Measurements from ENCODE around the gene CD164. TPM values are rescaled to one million over a fixed set of nuclear protein-coding genes. Genes with fewer than 3 reads are reported as not detected.

Gene CD164
- 101 TPM for total RNA-seq

DNA sequence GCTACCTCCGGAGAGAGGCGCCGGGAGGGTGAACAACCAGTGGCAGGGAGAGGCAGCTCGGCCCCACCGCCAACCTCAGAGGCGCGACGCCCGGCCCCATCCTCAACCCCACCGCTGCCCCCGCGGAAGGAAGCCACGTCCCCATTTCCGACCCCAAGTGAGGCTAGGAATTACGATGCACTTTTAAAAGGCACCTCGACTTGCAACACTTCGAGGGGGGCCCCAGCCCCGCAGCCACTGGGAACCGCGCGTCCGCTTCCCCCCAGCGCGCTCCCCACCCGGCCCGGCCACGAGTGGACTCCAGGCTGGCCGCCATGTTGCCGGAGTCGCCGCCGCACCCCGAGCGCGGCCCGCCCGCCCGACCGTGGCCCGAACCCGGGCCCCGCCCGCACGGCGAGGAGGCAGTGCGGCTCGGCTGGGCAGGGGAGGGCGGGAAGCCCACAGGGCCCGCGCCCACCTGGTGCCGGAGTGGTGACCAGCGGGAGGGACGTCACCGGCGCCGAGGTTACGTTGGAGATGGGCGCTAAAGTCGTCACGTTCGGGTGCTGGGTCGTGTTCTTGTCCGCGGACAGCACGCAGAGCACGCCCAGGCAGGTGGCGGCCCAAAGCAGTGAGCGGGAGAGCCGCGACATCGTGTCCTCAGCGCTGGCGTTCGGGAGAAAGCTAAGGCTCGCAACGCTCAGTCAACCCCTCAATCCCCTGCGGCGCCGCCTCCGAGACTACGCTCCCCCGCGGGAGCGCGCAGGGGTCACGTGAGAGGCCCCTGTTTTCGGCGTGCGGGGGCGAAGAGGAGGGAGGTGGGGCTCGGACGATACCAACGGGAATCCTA lies at the start of gene CD164:
TSS of gene CD164 (minus strand) at position 721 of the 829 bp plus-strand sequence. CDS start at position 632, 89 bp downstream.
- DNase-seq (ENCODE audit: low spot score in 2 of 2): peak; percentile 67 to 95
- H3K4me3 ChIP-seq: peak within 1 kb of the TSS; percentile 84 to 95
- no peaks in the 10 kb centered on the region for H3K9me3 ChIP-seq
- TF ChIP-seq, protein P1, sequence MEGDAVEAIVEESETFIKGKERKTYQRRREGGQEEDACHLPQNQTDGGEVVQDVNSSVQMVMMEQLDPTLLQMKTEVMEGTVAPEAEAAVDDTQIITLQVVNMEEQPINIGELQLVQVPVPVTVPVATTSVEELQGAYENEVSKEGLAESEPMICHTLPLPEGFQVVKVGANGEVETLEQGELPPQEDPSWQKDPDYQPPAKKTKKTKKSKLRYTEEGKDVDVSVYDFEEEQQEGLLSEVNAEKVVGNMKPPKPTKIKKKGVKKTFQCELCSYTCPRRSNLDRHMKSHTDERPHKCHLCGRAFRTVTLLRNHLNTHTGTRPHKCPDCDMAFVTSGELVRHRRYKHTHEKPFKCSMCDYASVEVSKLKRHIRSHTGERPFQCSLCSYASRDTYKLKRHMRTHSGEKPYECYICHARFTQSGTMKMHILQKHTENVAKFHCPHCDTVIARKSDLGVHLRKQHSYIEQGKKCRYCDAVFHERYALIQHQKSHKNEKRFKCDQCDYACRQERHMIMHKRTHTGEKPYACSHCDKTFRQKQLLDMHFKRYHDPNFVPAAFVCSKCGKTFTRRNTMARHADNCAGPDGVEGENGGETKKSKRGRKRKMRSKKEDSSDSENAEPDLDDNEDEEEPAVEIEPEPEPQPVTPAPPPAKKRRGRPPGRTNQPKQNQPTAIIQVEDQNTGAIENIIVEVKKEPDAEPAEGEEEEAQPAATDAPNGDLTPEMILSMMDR (IDR thresholded peaks at IDR 0.05): no peak
- no peaks in the 10 kb centered on the region for H3K27me3 ChIP-seq
- peak within 1 kb of the TSS; percentile 99 for H3K27ac ChIP-seq
- peaks cover 0 to 17% of the 10 kb centered on the region in 2 donors for H3K4me1 ChIP-seq
- intact Hi-C loops (cut with DNase I): loop anchor here (1.0 to 5.0 kb wide), 10 partner anchors 58 to 1423 kb away; partner anchors contain the start of genes CEP57L1, FOXO3, MICAL1 and OSTM1
- peaks cover 13% of the 10 kb centered on the region in 2 donors for H3K36me3 ChIP-seq

DNA sequence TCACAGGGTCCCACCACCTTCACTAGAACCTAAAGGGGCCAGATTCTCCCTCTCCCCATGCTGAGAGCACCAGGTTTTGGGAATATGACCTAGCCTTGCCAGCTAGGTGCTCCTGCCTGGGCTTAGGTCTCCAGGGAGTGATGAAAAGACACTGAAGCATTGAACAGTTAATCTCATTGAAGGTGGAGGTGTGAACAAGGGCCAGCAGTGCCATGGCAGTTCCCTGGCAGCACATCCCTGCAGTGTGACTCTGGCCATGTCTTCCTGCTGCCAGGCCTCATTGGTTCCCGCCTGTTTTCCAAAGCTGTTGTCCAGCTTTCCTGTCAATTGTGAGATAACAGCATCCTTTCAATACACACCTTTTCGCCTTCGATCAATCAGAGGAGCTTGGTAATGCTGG lies 47.2 kb upstream of the CD164 start:
- intact Hi-C loops (cut with DNase I): no loop called here
- H3K27ac ChIP-seq: no peak overlapping the region
- TF ChIP-seq, protein P1 (IDR thresholded peaks at IDR 0.05): no peak

DNA sequence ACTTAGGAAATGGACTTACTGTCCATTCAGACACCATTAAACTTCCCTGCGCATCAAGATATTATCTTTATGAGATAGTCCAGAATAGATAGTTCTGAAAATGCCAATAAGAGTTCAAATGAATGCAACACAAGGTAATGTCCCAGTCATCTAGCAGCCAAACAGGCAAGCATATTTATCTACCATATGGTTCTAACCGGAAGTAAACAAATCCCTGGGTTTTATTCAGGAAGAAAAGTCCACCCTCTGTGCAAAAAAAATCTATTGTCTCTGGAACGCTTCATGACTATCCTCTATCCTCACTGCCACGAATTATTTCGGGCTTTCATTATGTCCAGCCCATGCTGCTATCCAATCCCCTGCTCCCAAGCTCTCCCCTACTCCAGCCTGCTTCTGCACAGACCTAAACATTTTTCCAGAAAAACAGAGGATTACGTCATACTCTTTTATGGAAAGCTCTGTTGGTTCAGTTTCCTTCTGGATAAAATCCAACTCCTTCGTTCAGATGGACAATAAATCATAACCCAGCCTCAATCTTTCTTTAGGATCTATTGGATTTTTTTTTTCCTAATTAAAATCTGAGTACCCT lies 46.7 kb upstream of the CD164 start:
- DNase-seq (ENCODE audit: low spot score in 2 of 2): no peak
- Histone ChIP-seq H3K36me3 (no peaks in the 10 kb centered on the region), H3K4me3 (no peak overlapping the region), H3K4me1 (peaks cover 0 to 3% of the 10 kb centered on the region in 2 donors), H3K9me3 (no peaks in the 10 kb centered on the region), H3K27me3 (no peaks in the 10 kb centered on the region), H3K27ac (no peak overlapping the region)
- intact Hi-C loops (cut with DNase I): no loop called here
- TF ChIP-seq, protein P1 (IDR thresholded peaks at IDR 0.05): no peak

More for the DNA sequence above, 47.2 kb upstream of the CD164 start:
- DNase-seq (ENCODE audit: low spot score in 2 of 2): no peak
- Histone ChIP-seq H3K27me3 (no peaks in the 10 kb centered on the region), H3K4me1 (peaks cover 0 to 3% of the 10 kb centered on the region in 2 donors), H3K4me3 (no peak overlapping the region), H3K9me3 (no peaks in the 10 kb centered on the region), H3K36me3 (no peaks in the 10 kb centered on the region)

DNA sequence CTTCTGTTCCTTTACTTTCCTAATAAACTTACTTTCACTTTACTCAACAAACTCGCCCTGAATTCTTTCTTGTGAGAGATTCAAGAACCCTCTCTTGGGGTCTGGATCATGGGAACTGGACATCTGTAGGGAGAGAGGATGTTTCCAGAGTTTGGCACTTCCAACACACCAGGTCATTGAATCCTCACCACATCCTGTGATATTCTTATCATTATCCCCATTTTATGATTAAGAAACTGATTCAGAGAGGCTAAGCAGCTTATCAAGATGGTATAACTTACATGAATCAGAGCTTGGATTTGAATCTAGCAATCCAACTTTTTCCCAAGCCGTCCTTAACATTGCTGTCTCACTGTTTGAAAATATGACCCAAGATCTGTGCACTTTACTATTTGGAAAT lies 42.7 kb upstream of the CD164 start:
- H3K4me3 ChIP-seq: no peak overlapping the region
- H3K9me3 ChIP-seq: no peaks in the 10 kb centered on the region
- peaks cover 0 to 3% of the 10 kb centered on the region in 2 donors for H3K4me1 ChIP-seq
- intact Hi-C loops (cut with DNase I): no loop called here
- DNase-seq (ENCODE audit: low spot score in 2 of 2): no peak
- H3K27ac ChIP-seq: no peak overlapping the region
- no peaks in the 10 kb centered on the region for H3K36me3 ChIP-seq
- TF ChIP-seq, protein P1 (IDR thresholded peaks at IDR 0.05): no peak
- H3K27me3 ChIP-seq: no peaks in the 10 kb centered on the region

DNA sequence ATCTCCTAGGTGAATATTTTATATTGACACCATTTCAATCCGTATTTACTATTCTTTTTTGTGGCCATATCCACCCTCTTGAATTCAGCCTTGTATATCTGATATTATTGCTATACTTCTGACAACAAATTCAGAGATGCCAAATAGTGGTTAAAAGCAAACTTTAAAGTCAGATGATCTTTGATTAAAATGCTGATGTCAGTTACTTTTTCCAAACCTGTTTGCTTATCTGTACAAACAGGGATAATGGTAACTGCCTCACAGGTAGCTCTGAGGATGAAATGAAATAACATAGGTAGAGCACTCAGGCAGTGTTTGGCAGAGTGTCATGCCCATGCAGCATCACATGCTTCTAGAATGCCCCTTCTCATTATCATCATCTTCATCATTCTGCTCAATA lies 38.9 kb upstream of the CD164 start:
- no peak for DNase-seq (ENCODE audit: low spot score in 2 of 2)
- no peaks in the 10 kb centered on the region for H3K9me3 ChIP-seq
- no peak overlapping the region for H3K27ac ChIP-seq
- no peaks in the 10 kb centered on the region for H3K4me1 ChIP-seq
- TF ChIP-seq, protein P1 (IDR thresholded peaks at IDR 0.05): no peak
- intact Hi-C loops (cut with DNase I): no loop called here
- H3K27me3 ChIP-seq: no peaks in the 10 kb centered on the region
- no peak overlapping the region for H3K4me3 ChIP-seq
- no peaks in the 10 kb centered on the region for H3K36me3 ChIP-seq

All from ascending aorta (tissue), 2 donors.